ENCODE results near the gene AAK1. TPM values are rescaled to one million over a fixed set of nuclear protein-coding genes. Genes with fewer than 3 reads are reported as not detected.

AAK1 gene
- total and polyA plus RNA-seq, 2 donors (not counting 3 experiments of a cell fraction or from before 2014, with no cell fraction given) = 31.0 to 127 TPM

GRCh38 chr2:69603146-69603743 lies 40.3 kb downstream of the AAK1 start:
- H3K36me3 ChIP-seq (ENCODE audit: control insufficient read depth in 2 of 2, extremely low read depth in 1 of 2, insufficient read depth in 2 of 2, low read length in 2 of 2) = no peaks in the 10 kb centered on the region
- ChIA-PET POLR2A (no interaction called here), CTCF (interaction anchor here (0.9 kb wide), 1 partner anchor 121 kb away, joined by 3 read pairs; no protein-coding TSS in a partner anchor)
- FAIRE-seq (no peak), DNase-seq (ENCODE audit: low read depth, low spot score) (no peak)
- no peak overlapping the region for H2AFZ ChIP-seq (ENCODE audit: low read depth, low read length)
- H3K79me2 ChIP-seq (ENCODE audit: control insufficient read depth, insufficient read depth, low read length) = peaks cover 67% of the 10 kb centered on the region
- no peak overlapping the region for H3K4me2 ChIP-seq (ENCODE audit: insufficient read depth, low read length)
- H3K9ac ChIP-seq (replicated peaks; ENCODE audit: extremely low read depth, insufficient read depth, low read length) = no peak overlapping the region
- BruUV-seq (replicated peaks) = no TSS peak
- H3K27ac ChIP-seq (ENCODE audit: insufficient read depth, low read depth, low read length) = no peak overlapping the region
- no peak overlapping the region for H3K4me3 ChIP-seq (replicated peaks in 1 of 3; ENCODE audit: insufficient read depth in 1 of 3, low read depth in 1 of 3, low read length in 3 of 3)
- no peaks in the 10 kb centered on the region for H3K27me3 ChIP-seq (ENCODE audit: control insufficient read depth in 2 of 2, insufficient read depth in 2 of 2, low read length in 2 of 2)
- peaks cover 6% of the 10 kb centered on the region for H3K4me1 ChIP-seq (ENCODE audit: control insufficient read depth, extremely low read depth, insufficient read depth, low read length)
- dilution Hi-C loops (cut with MboI; ENCODE audit: extremely low pct_ligation_motif_present, low sequenced_read_pairs) = no loop called here
- TF ChIP-seq POLR2AphosphoS5 (IDR thresholded peaks at IDR 0.05; ENCODE audit: insufficient read depth, low read depth, low read length) = no peak
- no peak for TF ChIP-seq POLR2A (IDR thresholded peaks at IDR 0.05; ENCODE audit: low read depth, low read length)
- TF ChIP-seq JUN (IDR thresholded peaks at IDR 0.05; ENCODE audit: borderline replicate concordance, insufficient read depth, insufficient read length, low read depth) = no peak
- TF ChIP-seq, protein P1, sequence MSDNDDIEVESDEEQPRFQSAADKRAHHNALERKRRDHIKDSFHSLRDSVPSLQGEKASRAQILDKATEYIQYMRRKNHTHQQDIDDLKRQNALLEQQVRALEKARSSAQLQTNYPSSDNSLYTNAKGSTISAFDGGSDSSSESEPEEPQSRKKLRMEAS (IDR thresholded peaks at IDR 0.05; ENCODE audit: insufficient read depth, insufficient read length) = no peak
- no peak for TF ChIP-seq EZH2 (IDR thresholded peaks at IDR 0.05; ENCODE audit: borderline replicate concordance, low read depth, low read length, severe bottlenecking)
- no peak for TF ChIP-seq FOS (IDR thresholded peaks at IDR 0.05; ENCODE audit: borderline replicate concordance, insufficient read depth, low read length)
- TF ChIP-seq, protein P2, sequence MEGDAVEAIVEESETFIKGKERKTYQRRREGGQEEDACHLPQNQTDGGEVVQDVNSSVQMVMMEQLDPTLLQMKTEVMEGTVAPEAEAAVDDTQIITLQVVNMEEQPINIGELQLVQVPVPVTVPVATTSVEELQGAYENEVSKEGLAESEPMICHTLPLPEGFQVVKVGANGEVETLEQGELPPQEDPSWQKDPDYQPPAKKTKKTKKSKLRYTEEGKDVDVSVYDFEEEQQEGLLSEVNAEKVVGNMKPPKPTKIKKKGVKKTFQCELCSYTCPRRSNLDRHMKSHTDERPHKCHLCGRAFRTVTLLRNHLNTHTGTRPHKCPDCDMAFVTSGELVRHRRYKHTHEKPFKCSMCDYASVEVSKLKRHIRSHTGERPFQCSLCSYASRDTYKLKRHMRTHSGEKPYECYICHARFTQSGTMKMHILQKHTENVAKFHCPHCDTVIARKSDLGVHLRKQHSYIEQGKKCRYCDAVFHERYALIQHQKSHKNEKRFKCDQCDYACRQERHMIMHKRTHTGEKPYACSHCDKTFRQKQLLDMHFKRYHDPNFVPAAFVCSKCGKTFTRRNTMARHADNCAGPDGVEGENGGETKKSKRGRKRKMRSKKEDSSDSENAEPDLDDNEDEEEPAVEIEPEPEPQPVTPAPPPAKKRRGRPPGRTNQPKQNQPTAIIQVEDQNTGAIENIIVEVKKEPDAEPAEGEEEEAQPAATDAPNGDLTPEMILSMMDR (IDR thresholded peaks at IDR 0.05; ENCODE audit: extremely low read depth in 1 of 2, insufficient read depth in 1 of 2, low read depth in 1 of 2, low read length in 2 of 2) = no peak
- no peak for TF ChIP-seq GATA2 (IDR thresholded peaks at IDR 0.05; ENCODE audit: insufficient read depth, insufficient read length, low read depth, low read length)
- no peaks in the 10 kb centered on the region for H3K9me3 ChIP-seq (replicated peaks; ENCODE audit: control insufficient read depth, insufficient read depth, low read length)
- no peaks in the 10 kb centered on the region for H3K9me1 ChIP-seq (replicated peaks; ENCODE audit: control insufficient read depth, extremely low read depth, insufficient read depth, low read length)
- intact Hi-C loops (cut with micrococcal nuclease) = no loop called here
- H4K20me1 ChIP-seq (replicated peaks; ENCODE audit: control insufficient read depth, extremely low read depth, insufficient read depth, low read length) = peaks cover 2% of the 10 kb centered on the region

Measured in endothelial cell of umbilical vein (primary cell).